ENCODE data around the gene MICU1. TPM values are rescaled to one million over a fixed set of nuclear protein-coding genes. Genes with fewer than 3 reads are reported as not detected.

MICU1 gene
- total and polyA plus RNA-seq, 2 of the 13 experiments (the other 11 are each of a cell fraction or from before 2014, with no cell fraction given) = 32.5 to 56.1 TPM

GRCh38 chr10:72390764-72391163 is 235.1 kb downstream of the MICU1 start:
- FAIRE-seq = no peak
- in situ Hi-C loops (cut with HindIII; ENCODE audit: extremely low pct_ligation_motif_present, low pct_unique_long_range_greater_than_20kb) = no loop called here

More at GRCh38 chr10:72390764-72391163, 235.1 kb downstream of the MICU1 start:
- TF ChIP-seq NFKBIZ (CRISPR knock-in tag; IDR thresholded peaks at IDR 0.05) (no peak), PAX8 (CRISPR knock-in tag; IDR thresholded peaks at IDR 0.05; ENCODE audit: borderline replicate concordance) (no peak), ZNF326 (CRISPR knock-in tag; IDR thresholded peaks at IDR 0.05; ENCODE audit: borderline replicate concordance) (no peak), ZNF788 (CRISPR knock-in tag; IDR thresholded peaks at IDR 0.05; ENCODE audit: borderline replicate concordance) (no peak), ZNF446 (CRISPR knock-in tag; IDR thresholded peaks at IDR 0.05) (no peak), MLLT10 (CRISPR knock-in tag; IDR thresholded peaks at IDR 0.05) (no peak), ZNF263 (CRISPR knock-in tag; IDR thresholded peaks at IDR 0.05) (no peak), ZNF33B (CRISPR knock-in tag; IDR thresholded peaks at IDR 0.05) (no peak)
- TF ChIP-seq, protein P1, sequence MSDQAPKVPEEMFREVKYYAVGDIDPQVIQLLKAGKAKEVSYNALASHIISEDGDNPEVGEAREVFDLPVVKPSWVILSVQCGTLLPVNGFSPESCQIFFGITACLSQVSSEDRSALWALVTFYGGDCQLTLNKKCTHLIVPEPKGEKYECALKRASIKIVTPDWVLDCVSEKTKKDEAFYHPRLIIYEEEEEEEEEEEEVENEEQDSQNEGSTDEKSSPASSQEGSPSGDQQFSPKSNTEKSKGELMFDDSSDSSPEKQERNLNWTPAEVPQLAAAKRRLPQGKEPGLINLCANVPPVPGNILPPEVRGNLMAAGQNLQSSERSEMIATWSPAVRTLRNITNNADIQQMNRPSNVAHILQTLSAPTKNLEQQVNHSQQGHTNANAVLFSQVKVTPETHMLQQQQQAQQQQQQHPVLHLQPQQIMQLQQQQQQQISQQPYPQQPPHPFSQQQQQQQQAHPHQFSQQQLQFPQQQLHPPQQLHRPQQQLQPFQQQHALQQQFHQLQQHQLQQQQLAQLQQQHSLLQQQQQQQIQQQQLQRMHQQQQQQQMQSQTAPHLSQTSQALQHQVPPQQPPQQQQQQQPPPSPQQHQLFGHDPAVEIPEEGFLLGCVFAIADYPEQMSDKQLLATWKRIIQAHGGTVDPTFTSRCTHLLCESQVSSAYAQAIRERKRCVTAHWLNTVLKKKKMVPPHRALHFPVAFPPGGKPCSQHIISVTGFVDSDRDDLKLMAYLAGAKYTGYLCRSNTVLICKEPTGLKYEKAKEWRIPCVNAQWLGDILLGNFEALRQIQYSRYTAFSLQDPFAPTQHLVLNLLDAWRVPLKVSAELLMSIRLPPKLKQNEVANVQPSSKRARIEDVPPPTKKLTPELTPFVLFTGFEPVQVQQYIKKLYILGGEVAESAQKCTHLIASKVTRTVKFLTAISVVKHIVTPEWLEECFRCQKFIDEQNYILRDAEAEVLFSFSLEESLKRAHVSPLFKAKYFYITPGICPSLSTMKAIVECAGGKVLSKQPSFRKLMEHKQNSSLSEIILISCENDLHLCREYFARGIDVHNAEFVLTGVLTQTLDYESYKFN (CRISPR knock-in tag; conservative IDR thresholded peaks at IDR 0.05) = no peak
- no peak for ATAC-seq
- 86% methylated on average over 2 of the region's 2 CpGs for WGBS (ENCODE audit: low lambda C conversion rate)
- Histone ChIP-seq H3K4me2 (ENCODE audit: low read depth, low read length) (no peak overlapping the region), H3K79me2 (ENCODE audit: insufficient read depth, low read length) (no peaks in the 10 kb centered on the region), H3K4me1 (ENCODE audit: insufficient read depth, low read length) (0 out of 2 replicates have a peak, but pooled peaks cover 4% of the 10 kb centered on the region), H4K20me1 (ENCODE audit: insufficient read depth, low read length) (no peaks in the 10 kb centered on the region), H3K36me3 (replicated peaks in 1 of 2; ENCODE audit: control insufficient read depth in 1 of 2, insufficient read depth in 2 of 2, low read length in 2 of 2) (peaks cover 5 to 26% of the 10 kb centered on the region in 2 experiments; a peak in 2 of 5 replicates), H3K9me3 (ENCODE audit: low read length) (no peaks in the 10 kb centered on the region), H3K4me3 (replicated peaks in 1 of 3; ENCODE audit: insufficient read depth in 1 of 3, low read depth in 2 of 3, low read length in 3 of 3) (no peak overlapping the region), H3K27me3 (ENCODE audit: control insufficient read depth in 1 of 2, insufficient read depth in 2 of 2, low read length in 2 of 2) (no peaks in the 10 kb centered on the region), H3K9ac (ENCODE audit: insufficient read depth, low read depth, low read length) (no peak overlapping the region), H2AFZ (ENCODE audit: low read length) (no peak overlapping the region), H3K27ac (ENCODE audit: extremely low read length, insufficient read depth, low read length) (no peak overlapping the region)
- POLR2A ChIA-PET = no interaction called here
- no peak for DNase-seq (ENCODE audit: low spot score)
- intact Hi-C loops (cut with micrococcal nuclease; ENCODE audit: unreplicated experiment) = no loop called here
- BruUV-seq (replicated peaks) = no TSS peak
- CTCF ChIA-PET (ENCODE audit: low intra/inter-chr PET ratio, low total read pairs) = no interaction called here

Measured in HepG2 (cell line).